ENCODE data around the gene SPIC.
"Not testable (repeated sequence)": the region's sequence is repeated elsewhere in the genome, so short reads cannot be mapped to it uniquely, and the experiment has no call there.

Gene SPIC

GRCh38 chr12:101474711-101475386 lies at the start of gene SPIC:
Gene SPIC, plus strand, starts transcription at chr12:101475336. Its CDS starts 1,569 bp downstream, at chr12:101476905.
- H3K27ac ChIP-seq = no peak within 1 kb of the TSS
- H3K4me3 ChIP-seq = no peak within 1 kb of the TSS

DNA sequence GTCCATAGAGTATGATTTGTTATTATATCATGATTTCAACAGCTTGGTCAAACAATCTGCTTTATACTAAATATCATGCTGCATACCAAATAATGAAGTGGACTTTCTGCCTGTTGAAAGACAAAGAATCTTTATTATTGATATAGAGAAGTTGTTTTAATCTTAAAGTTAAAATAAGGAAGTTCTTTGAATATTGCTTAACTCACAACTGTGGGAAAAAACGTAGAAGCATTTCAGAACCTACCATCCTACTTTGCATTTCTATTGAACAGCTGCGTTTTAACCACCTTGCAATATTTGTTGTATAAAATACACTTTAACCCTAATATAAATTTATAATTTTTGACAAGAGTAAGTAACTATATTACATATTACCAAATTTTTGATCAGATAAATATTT lies 44.7 kb upstream of the SPIC start:
- Histone ChIP-seq H3K4me3 (no peak overlapping the region), H3K27ac (no peak overlapping the region)

GRCh38 chr12:101436136-101436535 lies 39.0 kb upstream of the SPIC start:
- Histone ChIP-seq H3K27ac (no peak overlapping the region), H3K4me3 (no peak overlapping the region)

DNA sequence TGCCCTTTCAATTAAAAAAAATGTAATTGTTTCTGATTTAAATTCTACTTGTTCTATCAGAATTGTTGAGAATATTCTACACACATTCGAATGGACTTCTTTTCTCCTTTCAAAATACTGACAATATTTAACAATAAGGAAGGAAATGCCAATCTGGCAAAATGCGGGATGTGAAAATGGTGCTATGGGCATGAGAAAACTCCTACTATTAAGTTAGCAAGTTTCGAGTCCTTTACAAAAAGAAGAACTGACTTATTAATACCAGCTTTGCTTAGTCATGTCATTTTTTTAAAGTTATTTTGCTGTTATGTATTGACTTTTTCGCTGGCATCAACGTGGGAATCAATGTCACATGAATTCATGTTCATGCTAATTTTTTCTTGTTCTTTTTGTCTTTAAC lies 35.9 kb upstream of the SPIC start:
- H3K4me3 ChIP-seq = no peak overlapping the region
- no peak overlapping the region for H3K27ac ChIP-seq

GRCh38 chr12:101441461-101442224 lies 33.5 kb upstream of the SPIC start:
- Histone ChIP-seq H3K27ac (no peak overlapping the region), H3K4me3 (no peak overlapping the region)

DNA sequence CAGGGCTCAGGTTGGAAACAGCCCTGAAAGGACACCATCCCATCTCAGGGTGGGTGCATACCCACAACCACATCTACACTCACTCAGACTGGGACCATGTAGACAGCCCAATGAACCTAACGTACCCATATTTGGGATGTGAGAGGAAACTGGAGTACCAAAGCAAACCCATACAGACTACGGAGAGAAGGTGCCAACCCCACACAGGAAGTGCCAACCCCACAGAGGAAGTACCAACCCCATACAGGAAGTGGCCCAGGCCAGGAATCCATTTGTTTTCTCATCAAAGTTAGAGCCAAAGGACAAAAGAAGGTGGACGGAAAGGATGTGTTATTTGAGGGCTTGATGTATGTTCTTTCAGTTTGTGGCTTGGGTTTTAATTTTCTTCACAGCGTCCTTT lies 19.5 kb upstream of the SPIC start:
- H3K4me3 ChIP-seq = no peak overlapping the region
- no peak overlapping the region for H3K27ac ChIP-seq

DNA sequence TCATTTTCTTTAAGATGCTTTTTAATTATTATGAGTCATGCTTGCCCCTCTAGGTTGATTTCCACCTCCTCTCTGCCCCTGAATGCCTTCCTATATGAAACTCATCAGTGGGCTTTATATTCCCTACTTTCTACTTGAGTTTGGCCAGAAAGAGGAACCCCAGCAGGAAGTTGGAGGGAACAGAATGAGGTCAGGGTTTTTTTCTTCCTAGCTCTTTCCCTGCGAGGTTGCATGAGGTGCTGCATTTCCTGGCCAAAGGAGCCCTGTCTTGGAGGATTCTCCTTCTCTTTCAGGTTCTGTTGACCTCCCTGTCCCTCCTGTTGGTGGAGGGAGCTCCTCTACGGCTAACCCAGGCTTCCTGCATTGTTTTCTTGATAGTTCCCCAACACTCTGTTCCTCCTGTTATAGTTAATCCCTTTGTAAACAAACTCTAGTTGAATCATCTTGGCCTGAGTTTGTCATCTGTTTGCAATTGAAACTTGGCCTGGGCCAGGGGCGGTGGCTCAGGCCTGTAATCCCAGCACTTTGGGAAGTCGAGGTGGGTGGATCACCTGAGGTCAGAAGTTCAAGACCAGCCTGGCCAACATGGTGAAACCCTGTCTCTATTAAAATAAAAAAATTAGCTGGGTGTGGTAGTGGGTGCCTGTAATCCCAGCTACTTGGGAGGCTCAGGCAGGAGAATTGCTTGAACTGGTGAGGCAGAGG lies 15.3 kb upstream of the SPIC start:
- no peak overlapping the region for H3K27ac ChIP-seq
- H3K4me3 ChIP-seq = no peak overlapping the region

DNA sequence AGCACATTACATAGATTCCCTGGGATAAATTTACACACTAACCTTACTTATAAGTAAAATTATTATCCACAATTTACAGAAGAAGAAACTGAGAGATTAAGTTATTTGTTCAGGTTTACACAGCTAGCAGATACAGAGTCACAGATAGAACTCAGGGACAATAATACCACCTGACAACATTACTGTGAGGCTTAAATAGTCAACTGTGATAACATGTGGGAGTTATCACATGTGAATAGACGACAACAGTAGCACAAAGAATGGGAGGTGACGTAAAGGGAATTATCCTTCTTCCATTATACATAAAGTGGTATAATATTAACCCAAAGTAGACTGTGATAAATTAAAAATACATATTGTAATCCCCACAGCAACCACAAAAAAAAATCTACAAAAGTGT lies 6.2 kb upstream of the SPIC start:
- H3K27ac ChIP-seq = no peak overlapping the region
- no peak overlapping the region for H3K4me3 ChIP-seq

DNA sequence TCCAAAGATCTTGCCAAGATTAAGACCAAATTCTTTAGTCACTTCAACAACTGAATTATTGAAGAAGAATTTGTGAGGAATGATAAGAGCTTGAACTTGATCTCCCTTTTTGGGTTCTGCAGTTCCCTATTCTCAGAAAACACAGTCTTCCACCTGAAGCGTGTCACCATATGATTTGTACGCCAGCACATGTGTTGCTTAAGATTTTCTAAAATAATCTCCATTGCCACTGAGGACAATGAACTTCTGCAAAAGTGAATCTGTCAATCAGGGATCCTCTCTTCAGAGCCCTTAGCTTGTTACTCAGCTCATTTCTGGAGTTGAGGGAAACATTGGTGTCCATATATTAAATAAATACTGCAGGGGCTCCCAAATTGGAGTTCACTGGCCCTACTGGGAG lies 4.2 kb upstream of the SPIC start:
- no peak overlapping the region for H3K27ac ChIP-seq

DNA sequence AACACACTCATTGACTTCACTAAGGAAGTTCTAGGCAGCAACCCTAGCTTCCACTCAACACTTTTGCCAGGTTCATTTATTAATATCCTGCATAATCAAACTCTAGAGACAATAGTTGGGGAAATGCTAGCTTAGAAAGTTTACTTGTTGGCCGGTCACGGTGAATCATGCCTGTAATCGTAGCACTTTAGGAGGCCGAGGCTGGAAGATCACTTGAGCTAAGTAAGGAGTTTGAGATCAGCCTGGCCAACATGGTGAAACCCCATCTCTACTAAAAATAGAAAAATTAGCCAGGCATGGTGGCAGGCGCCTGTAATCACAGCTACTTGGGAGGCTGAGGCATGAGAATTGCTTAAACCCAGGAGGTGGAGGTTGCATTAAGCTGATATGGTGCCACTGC lies 3.3 kb upstream of the SPIC start:
- not testable (repeated sequence) for H3K27ac ChIP-seq

More for the DNA sequence above, 4.2 kb upstream of the SPIC start:
- no peak overlapping the region for H3K4me3 ChIP-seq

DNA sequence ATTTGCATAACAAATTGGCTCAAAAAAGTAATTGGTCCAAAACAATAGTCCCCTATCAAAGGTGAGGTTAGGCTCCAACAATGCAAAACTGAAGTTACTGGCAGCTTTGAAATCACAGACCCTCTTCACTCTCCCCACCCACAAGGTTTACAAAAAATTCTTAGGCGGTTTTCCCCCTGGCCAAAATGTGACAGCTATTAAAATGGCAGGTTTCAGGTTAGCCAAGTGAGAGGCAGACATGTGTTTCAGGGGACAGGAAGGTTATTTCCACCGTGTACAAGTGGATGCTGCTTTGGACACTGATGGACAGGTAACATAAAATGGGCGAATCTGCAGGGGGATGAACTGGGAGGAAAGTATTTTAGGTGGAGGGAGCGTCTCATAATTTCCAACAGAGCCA lies 888 bp upstream of the SPIC start:
- Histone ChIP-seq H3K27ac (no peak overlapping the region), H3K4me3 (no peak overlapping the region)

More for the DNA sequence above, 3.3 kb upstream of the SPIC start:
- not testable (repeated sequence) for H3K4me3 ChIP-seq

DNA sequence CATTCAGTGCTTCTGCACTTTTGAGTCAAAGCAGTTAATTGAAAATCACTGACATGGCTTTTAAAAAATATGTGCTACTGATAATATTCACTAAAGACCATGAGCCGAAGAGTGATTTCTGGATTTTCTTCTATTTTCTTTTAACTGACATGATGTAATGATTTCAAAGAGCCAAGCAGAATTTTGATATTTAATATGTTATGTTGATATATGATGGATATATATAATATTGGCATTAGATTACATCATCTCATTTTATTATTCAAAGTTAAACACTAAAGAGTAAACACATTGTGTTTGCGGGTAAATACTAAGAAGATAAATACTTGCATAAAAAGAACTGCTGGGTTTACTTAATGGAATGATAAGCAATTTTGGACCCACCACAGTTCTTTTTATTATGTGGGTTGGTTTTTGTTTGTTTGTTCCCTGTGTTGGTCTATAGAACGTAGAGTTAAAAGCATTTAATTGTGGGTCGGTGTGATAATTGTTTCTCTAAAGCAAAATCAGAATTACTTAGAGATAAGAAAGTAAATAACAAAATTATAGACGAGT lies 692 bp downstream of the SPIC start:
- Histone ChIP-seq H3K27ac (no peak overlapping the region), H3K4me3 (no peak overlapping the region)

GRCh38 chr12:101480849-101481248 lies 5.7 kb downstream of the SPIC start:
- H3K4me3 ChIP-seq = no peak overlapping the region
- no peak overlapping the region for H3K27ac ChIP-seq

DNA sequence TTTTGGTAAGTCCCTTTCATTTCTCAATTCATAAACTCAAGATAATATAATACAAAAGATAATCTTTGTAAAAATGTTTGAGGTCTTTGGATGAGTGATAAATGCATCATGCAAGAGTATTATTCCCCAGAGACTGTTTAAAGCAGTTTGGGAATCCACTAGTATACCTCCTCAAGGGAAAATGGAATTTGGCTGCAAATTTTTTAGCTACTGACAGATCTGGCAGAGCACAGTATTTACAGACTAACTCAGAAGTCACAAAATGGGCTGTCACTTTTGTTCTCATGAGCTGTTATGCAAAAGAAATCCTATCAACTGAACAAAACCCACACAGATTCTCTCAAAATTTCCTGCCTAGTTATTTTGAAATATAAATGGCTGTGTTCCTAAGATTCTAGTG lies 9.9 kb downstream of the SPIC start:
- Histone ChIP-seq H3K27ac (no peak overlapping the region), H3K4me3 (no peak overlapping the region)

DNA sequence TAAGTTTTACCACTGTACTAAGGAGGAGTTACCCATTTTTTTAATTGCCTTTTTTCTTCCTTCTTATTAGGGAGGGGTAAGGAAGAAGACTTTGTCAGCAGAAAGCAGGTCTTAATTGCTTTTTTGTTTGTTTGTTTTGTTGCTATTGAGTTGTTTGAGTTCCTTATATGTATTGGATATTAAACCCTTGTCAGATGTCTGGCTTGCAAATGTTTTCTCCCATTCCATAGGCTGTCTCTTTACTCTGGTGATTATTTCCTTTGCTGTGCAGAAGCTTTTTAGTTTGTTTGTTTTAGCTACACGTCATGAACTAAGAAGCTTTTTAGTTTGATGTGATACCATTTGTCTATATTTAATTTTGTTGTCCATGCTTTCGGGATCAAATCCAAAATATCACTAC lies 13.3 kb downstream of the SPIC start:
- H3K4me3 ChIP-seq = no peak overlapping the region
- H3K27ac ChIP-seq = no peak overlapping the region

- no peak overlapping the region for H3K27ac ChIP-seq
These were observed 15.3 kb downstream of the SPIC start for GRCh38 chr12:101490286-101490920.

DNA sequence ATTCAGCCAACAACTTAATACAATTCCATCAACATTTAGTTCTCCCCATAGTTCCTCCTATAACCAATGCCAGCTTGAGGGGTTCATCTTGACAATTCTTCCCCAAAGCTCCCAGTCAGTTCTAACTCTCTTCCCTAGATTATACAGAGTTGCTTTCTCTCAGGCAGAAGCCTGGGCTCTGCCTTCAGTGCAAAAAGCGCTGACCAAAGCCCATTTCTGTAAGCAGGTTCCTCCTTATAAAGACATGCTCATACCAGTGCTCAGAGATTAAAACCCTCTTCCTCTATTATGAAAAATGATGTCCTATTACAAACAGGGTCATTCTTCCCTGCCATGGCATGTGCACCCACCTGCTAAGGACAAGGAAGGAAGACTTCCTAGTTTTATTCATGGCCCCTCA lies 16.2 kb downstream of the SPIC start:
- Histone ChIP-seq H3K27ac (no peak overlapping the region), H3K4me3 (no peak overlapping the region)

More at GRCh38 chr12:101490286-101490920, 15.3 kb downstream of the SPIC start:
- no peak overlapping the region for H3K4me3 ChIP-seq

DNA sequence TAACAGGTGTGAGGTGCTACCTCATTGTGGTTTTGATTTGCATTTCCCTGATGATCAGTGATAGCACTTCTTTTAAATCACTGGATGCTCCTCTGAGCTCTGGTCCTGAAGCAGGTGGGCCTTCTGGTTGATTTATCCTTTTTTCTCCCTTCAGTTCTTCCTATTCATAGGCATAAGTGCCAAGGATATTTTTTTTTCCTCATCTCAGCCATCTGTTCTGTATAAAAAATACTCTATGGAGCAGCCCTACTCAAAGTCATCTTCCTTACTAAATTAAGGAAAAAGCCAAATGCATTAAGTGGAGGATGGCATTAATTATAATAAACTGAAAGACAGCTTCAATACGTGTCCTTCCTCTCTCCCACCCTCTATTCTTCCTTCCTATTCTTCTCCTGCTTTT lies 18.4 kb downstream of the SPIC start:
- H3K4me3 ChIP-seq = no peak overlapping the region
- H3K27ac ChIP-seq = no peak overlapping the region

DNA sequence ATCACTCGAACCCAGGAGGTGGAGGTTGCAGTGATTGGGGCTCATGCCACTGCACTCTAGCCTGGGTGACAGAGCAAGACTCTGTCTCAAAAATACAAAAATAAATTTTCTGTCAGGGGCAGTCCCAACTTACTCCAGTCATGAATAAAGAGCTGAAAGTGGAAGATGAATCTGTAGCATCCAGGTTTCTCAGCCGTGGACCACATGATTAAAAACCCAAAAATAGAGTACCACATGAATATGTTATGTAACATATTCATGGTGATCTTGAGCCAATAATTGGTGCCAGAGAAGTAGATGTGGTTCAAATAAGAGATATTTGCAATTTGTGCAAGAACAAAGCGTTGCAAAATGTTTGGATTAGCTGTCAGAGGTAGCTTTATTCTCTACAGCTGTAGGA lies 23.1 kb downstream of the SPIC start:
- Histone ChIP-seq H3K27ac (no peak overlapping the region), H3K4me3 (no peak overlapping the region)

GRCh38 chr12:101501410-101501995 lies 26.4 kb downstream of the SPIC start:
- no peak overlapping the region for H3K4me3 ChIP-seq
- H3K27ac ChIP-seq = no peak overlapping the region
